K562 (cell line): Measurements from ENCODE around the gene CTSW. TPM values are rescaled to one million over a fixed set of nuclear protein-coding genes. Genes with fewer than 3 reads are reported as not detected.
A peak's percentile ranks its signal among the peaks of the same experiment; 100 is the strongest.

ENCODE experiments used
- CREB3 ChIP-seq: fragments of 450-650 bp; conservative IDR thresholded peaks from 2 replicates; pipeline ENCODE4 v1.6.1; 2016; ENCODE audit warnings: missing genetic modification characterization, low read depth, mild to moderate bottlenecking, missing compliant biosample characterization, moderate library complexity
- FOXK2 ChIP-seq, 2 experiments: fragments of 450-650 bp; IDR thresholded peaks in 1 of 2; conservative IDR thresholded peaks in 1 of 2; 2 replicates each; pipeline ENCODE4 v1.6.1; 2016; ENCODE audit warnings: low read depth in 2 of 2, mild to moderate bottlenecking in 1 of 2
- NCOA1 ChIP-seq: fragments of 450-650 bp; IDR thresholded peaks from 2 replicates; pipeline ENCODE4 v1.6.1; 2016; ENCODE audit warnings: low read depth
- PRPF4 ChIP-seq: fragments of 200-400 bp; formaldehyde crosslinking; IDR thresholded peaks from one replicate; pipeline ENCODE4 v1.6.1; 2017; ENCODE audit warnings: low read length, low read depth, mild to moderate bottlenecking; ENCODE audit not compliant: insufficient read depth, poor library complexity, severe bottlenecking
- PYGO2 ChIP-seq: fragments of 450-650 bp; IDR thresholded peaks from 2 replicates; pipeline ENCODE4 v1.6.1; 2016; ENCODE audit warnings: mild to moderate bottlenecking, missing genetic modification characterization, moderate library complexity, missing compliant biosample characterization
- SIX5 ChIP-seq, 2 experiments: IDR thresholded peaks; 2 replicates each; pipeline ENCODE4 v1.6.1; 2011; ENCODE audit warnings: low read length in 2 of 2, borderline replicate concordance in 1 of 2, low read depth in 1 of 2, mild to moderate bottlenecking in 1 of 2, moderate library complexity in 1 of 2; ENCODE audit not compliant: insufficient read depth in 1 of 2
- SMAD4 ChIP-seq: fragments of 250-450 bp; sonication (Bioruptor Pico); conservative IDR thresholded peaks from 2 replicates; pipeline ENCODE4 v1.8.0; 2021; ENCODE audit warnings: inconsistent platforms, mild to moderate bottlenecking, moderate library complexity
- SMARCA4 ChIP-seq: fragments of 450-650 bp; IDR thresholded peaks from 2 replicates; pipeline ENCODE4 v1.6.1; 2016
- U2AF2 ChIP-seq: fragments of 200-400 bp; formaldehyde crosslinking; optimal IDR thresholded peaks from 2 replicates; pipeline ENCODE3; 2017; ENCODE audit warnings: low read depth, mild to moderate bottlenecking, low read length
- ZNF778 ChIP-seq: fragments of 450-650 bp; formaldehyde crosslinking; IDR thresholded peaks from 2 replicates; pipeline ENCODE4 v1.4.0; 2020; ENCODE audit warnings: mild to moderate bottlenecking, moderate library complexity
- polyA plus RNA-seq, 8 experiments: library from polyadenylated mRNA; depleted of rRNA in 4 of 8; stranded (reverse) in 5 of 8; unstranded in 3 of 8; fragments of >200 nt; fragmentation: Nextera tagmentation in 2 of 8; fragmentation: Illumina TruSeq in 1 of 8; extraction: Ambion mirVana in 2 of 8; extraction: Trizol in 1 of 8; gene quantifications; 2 replicates each; pipeline versions ENCODE4 v1.2.1 to v1.2.3, GENCODE V29; 2011 to 2014; ENCODE audit warnings: inconsistent platforms in 1 of 8, missing spikeins in 1 of 8
- total RNA-seq, 7 experiments: library from RNA; depleted of rRNA in 6 of 7; stranded (reverse); fragments of >200 nt in 6 of 7; fragmentation: Illumina TruSeq in 2 of 7; extraction: Trizol in 2 of 7; gene quantifications; 2 replicates each; pipeline versions ENCODE4 v1.2.1 to v1.2.3, GENCODE V29; 2011 to 2021; ENCODE audit warnings: low replicate concordance in 1 of 7
- TF ChIP-seq, protein P1 (sequence below): fragments of 250-450 bp; sonication (Bioruptor Pico); IDR thresholded peaks from 2 replicates; pipeline ENCODE4 v1.9.0; 2021; ENCODE audit warnings: mild to moderate bottlenecking
- TF ChIP-seq, protein P2 (sequence below): sonication (generic); formaldehyde crosslinking; IDR thresholded peaks from 2 replicates; pipeline ENCODE4 v1.8.0; 2022; ENCODE audit warnings: mild to moderate bottlenecking, missing genetic modification reagents
- TF ChIP-seq, protein P3 (sequence below): fragments of 450-650 bp; IDR thresholded peaks from 2 replicates; pipeline ENCODE4 v1.6.1; 2016; ENCODE audit warnings: low read depth
- TF ChIP-seq, protein P4 (sequence below): fragments of 200-400 bp; formaldehyde crosslinking; IDR thresholded peaks from 2 replicates; pipeline ENCODE4 v1.6.1; 2017; ENCODE audit warnings: mild to moderate bottlenecking, low read depth, low read length, moderate library complexity

CTSW gene
- total and polyA plus RNA-seq, 9 of the 15 experiments (the other 6 are each of a cell fraction or from before 2014, with no cell fraction given): 0.04 TPM; not detected in 8

DNA sequence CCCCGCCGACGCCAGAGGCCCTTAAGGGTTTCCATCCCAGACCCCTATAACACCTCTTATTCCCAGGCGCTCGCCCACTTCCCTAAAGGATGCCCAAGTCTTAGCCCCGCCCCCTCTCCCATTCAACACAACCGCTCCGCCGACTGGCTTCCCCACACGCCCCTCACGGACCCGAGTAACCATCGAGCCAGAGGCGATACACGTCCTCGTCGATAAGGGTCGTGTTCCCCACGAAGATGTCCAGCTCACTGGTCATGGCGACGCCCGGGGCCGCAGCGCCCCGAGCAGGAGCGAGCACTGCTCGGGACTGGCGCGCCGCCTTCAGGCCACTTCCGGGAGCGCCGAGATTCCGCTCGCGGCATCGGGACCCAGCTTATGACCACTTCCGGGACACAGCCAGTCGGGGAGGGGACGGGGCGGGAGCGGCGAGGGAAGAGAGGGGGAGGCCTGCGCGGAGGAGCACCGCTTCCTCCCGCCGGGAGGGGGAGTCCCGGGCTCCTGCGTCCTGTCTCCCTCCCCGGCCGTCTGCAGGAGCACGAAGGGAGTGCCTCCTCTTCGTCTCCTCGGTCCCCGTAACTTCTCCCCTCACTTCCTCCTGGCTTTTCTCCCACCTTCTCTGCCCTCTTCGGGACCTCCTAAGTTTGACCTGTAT is 8.7 kb downstream of the CTSW start, which contains the start of gene FIBP (continued):
- TF ChIP-seq U2AF2 (no peak), SMAD4 (CRISPR knock-in tag) (peak; percentile 78), SMARCA4 (peak; percentile 11; the same call in 1 of the 2 replicates), SIX5 (IDR thresholded peaks at IDR 0.05; ENCODE audit: borderline replicate concordance in 1 of 2, insufficient read depth in 1 of 2, low read depth in 1 of 2, low read length in 2 of 2) (no peak; a peak in 1 of 4 replicates), FOXK2 (conservative IDR thresholded peaks at IDR 0.05 in 1 of 2, IDR thresholded peaks at IDR 0.05 in 1 of 2; ENCODE audit: low read depth in 2 of 2) (peak; percentile 91), ZNF778 (CRISPR knock-in tag) (no peak), PYGO2 (tag) (no peak), CREB3 (tag) (0 out of 2 replicates have a peak, but pooled peaks have one; percentile 16), PRPF4 (peak; percentile 41), NCOA1 (peak; percentile 17; the same call in 1 of the 2 replicates)
- TF ChIP-seq, protein P1, sequence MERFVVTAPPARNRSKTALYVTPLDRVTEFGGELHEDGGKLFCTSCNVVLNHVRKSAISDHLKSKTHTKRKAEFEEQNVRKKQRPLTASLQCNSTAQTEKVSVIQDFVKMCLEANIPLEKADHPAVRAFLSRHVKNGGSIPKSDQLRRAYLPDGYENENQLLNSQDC (CRISPR knock-in tag): no peak; the same call in 1 of the 2 replicates
- TF ChIP-seq, protein P2, sequence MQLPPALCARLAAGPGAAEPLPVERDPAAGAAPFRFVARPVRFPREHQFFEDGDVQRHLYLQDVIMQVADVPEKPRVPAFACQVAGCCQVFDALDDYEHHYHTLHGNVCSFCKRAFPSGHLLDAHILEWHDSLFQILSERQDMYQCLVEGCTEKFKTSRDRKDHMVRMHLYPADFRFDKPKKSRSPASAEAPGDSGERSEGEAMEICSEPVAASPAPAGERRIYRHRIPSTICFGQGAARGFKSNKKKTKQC (CRISPR knock-in tag): peak; percentile 58; the same call in 1 of the 2 replicates
- TF ChIP-seq, protein P3, sequence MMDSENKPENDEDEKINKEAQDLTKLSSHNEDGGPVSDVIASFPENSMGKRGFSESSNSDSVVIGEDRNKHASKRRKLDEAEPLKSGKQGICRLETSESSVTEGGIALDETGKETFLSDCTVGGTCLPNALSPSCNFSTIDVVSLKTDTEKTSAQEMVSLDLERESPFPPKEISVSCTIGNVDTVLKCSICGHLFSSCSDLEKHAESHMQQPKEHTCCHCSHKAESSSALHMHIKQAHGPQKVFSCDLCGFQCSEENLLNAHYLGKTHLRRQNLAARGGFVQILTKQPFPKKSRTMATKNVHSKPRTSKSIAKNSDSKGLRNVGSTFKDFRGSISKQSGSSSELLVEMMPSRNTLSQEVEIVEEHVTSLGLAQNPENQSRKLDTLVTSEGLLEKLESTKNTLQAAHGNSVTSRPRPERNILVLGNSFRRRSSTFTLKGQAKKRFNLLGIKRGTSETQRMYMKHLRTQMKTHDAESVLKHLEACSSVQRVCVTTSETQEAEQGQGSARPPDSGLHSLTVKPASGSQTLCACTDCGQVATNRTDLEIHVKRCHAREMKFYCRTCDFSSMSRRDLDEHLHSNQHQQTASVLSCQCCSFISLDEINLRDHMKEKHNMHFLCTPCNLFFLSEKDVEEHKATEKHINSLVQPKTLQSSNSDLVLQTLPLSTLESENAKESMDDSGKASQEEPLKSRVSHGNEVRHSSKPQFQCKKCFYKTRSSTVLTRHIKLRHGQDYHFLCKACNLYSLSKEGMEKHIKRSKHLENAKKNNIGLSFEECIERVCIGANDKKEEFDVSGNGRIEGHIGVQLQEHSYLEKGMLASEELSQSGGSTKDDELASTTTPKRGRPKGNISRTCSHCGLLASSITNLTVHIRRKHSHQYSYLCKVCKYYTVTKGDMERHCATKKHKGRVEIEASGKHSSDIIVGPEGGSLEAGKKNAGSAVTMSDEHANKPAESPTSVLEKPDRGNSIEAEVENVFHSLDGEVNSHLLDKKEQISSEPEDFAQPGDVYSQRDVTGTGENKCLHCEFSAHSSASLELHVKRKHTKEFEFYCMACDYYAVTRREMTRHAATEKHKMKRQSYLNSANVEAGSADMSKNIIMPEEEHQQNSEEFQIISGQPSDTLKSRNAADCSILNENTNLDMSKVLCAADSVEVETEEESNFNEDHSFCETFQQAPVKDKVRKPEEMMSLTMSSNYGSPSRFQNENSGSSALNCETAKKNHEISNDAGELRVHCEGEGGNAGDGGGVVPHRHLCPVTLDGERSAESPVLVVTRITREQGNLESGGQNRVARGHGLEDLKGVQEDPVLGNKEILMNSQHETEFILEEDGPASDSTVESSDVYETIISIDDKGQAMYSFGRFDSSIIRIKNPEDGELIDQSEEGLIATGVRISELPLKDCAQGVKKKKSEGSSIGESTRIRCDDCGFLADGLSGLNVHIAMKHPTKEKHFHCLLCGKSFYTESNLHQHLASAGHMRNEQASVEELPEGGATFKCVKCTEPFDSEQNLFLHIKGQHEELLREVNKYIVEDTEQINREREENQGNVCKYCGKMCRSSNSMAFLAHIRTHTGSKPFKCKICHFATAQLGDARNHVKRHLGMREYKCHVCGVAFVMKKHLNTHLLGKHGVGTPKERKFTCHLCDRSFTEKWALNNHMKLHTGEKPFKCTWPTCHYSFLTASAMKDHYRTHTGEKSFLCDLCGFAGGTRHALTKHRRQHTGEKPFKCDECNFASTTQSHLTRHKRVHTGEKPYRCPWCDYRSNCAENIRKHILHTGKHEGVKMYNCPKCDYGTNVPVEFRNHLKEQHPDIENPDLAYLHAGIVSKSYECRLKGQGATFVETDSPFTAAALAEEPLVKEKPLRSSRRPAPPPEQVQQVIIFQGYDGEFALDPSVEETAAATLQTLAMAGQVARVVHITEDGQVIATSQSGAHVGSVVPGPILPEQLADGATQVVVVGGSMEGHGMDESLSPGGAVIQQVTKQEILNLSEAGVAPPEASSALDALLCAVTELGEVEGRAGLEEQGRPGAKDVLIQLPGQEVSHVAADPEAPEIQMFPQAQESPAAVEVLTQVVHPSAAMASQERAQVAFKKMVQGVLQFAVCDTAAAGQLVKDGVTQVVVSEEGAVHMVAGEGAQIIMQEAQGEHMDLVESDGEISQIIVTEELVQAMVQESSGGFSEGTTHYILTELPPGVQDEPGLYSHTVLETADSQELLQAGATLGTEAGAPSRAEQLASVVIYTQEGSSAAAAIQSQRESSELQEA: no peak
- TF ChIP-seq, protein P4, sequence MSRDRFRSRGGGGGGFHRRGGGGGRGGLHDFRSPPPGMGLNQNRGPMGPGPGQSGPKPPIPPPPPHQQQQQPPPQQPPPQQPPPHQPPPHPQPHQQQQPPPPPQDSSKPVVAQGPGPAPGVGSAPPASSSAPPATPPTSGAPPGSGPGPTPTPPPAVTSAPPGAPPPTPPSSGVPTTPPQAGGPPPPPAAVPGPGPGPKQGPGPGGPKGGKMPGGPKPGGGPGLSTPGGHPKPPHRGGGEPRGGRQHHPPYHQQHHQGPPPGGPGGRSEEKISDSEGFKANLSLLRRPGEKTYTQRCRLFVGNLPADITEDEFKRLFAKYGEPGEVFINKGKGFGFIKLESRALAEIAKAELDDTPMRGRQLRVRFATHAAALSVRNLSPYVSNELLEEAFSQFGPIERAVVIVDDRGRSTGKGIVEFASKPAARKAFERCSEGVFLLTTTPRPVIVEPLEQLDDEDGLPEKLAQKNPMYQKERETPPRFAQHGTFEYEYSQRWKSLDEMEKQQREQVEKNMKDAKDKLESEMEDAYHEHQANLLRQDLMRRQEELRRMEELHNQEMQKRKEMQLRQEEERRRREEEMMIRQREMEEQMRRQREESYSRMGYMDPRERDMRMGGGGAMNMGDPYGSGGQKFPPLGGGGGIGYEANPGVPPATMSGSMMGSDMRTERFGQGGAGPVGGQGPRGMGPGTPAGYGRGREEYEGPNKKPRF: no peak
